ENCODE measurements around the gene EFNA3.

EFNA3 gene

DNA sequence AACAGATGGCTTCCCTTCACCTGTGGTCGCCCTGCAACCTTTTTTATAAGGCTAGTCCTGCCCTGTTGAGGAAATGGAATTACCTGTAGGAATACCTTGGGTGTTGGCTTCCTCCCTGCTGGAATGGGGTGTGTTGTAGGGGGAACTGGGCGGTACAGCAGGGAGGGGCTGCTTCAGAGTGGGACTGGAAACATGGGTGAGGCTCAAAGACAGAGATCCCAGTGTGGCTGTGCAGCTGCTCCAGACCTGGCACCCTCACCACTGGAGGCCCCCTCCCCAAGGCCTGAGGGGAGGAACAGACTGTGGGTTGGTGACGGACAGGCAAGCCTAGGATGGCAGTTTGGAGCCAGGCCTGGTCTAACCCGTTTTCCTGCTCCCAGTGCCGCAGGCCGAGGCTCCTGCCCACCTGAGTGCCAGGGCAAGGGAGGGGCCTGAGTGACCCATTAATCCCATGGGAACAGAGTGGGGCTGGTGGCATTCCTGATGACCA is 4.5 kb downstream of the EFNA3 start:
- DNase-seq (ENCODE audit: low read depth in 3 of 3): no peak

DNA sequence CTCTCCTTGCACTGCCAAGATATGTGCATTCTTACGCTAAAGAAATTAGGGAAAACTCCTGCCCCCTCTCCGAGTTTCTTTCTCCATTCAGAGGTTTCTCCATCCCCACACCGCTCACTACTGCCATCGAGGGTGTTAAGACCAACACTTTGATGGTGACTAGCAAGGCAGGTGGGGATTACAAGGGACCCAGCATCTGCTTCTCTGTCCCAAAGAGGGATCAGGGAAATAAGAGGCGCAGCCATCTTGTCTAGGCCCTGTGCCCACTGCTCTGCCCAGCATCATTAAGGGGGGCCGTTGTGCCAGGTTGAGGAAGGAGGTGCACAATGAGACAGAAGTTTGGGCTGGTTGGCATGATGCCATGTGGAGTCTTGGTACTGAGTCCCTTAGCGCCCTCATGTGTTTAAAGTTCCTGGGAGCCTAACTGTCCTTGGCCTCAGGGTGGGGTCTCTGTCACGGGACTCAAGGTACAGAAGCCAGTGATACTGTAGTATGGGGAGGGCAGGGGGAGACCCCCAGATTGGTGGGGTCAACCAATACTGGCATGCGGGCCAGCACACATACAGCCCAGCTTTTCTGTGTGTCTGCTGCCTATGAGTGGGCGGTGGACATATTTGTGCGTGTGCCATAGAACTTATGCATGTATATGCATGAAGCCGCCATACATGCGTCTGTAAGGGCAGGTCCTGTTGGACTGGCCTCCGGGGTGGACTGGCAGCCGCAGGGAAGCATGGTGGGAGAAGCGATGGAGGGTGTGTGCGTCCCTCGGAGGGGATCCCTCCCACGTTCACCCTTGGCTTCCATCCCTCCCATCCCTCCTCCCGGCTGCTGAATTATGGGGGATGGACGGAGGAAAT is 5.5 kb downstream of the EFNA3 start:
- DNase-seq (ENCODE audit: low read depth in 3 of 3): no peak

DNA sequence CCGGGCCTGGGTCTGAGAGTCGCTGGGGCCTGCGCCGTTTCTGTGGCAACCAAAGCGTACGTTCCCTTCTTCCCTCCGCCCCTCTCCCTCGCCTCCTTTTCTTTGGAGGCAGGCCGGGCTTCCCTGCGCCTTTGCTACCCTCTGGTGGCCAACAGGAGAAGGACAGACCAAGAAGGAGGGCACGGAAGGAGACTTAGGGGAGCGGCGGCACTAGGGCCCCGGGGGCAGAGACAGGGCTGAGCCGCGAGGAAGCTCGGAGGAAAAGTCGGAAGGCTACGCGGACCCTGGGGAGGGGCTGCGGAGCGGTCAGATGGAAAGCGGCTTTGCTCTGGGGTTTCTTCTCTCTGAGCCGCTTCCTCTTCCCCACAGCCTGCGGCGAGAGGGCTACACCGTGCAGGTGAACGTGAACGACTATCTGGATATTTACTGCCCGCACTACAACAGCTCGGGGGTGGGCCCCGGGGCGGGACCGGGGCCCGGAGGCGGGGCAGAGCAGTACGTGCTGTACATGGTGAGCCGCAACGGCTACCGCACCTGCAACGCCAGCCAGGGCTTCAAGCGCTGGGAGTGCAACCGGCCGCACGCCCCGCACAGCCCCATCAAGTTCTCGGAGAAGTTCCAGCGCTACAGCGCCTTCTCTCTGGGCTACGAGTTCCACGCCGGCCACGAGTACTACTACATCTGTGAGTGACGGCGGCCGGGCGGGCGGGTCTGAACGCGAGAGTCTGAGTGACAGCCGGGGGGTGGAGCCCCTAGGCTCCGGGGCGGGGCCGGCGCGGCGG is 6.3 kb downstream of the EFNA3 start:
- peak; percentile 82 to 89 (median 84) for DNase-seq (ENCODE audit: low read depth in 3 of 3)

DNA sequence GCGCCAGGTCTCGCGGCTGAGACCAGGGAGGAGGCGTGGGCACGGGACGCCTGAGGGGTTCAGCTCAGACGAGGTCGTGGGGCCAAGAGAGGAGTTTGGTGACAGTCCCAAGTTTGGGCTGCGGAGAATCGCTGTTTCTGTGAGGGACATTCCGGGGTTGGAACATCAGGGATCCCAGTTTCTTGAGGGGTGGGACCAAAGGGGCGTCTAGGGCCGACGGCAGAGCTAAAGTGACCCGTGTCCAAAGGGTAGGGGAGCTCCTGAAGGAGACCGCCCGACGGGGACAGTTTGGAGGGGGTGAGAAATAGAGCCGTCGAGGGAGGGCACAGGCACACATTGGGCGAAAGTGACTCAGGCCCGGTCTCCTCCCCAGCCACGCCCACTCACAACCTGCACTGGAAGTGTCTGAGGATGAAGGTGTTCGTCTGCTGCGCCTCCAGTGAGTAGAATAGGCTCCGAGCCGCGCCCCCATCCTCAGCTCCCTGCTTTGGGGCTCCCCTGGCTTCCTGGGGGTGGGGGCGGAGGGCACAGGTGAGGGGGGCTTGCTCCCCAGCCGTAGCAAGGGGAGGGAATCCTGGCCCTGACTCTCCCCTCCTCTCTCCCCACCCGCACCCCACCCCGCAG is 7.0 kb downstream of the EFNA3 start:
- peak; percentile 62 to 79 (median 77) for DNase-seq (ENCODE audit: low read depth in 3 of 3)

DNA sequence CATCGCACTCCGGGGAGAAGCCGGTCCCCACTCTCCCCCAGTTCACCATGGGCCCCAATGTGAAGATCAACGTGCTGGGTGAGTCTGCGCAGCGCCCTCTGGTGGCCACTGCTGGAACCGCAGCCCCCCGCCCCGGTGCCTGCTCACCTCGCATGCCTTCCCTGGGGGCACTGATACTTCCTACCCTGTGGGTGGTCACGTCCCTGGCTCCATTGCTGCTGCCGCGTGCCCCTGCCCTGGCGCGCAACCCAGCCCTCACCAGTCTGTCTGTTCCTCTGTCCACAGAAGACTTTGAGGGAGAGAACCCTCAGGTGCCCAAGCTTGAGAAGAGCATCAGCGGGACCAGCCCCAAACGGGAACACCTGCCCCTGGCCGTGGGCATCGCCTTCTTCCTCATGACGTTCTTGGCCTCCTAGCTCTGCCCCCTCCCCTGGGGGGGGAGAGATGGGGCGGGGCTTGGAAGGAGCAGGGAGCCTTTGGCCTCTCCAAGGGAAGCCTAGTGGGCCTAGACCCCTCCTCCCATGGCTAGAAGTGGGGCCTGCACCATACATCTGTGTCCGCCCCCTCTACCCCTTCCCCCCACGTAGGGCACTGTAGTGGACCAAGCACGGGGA is 7.6 kb downstream of the EFNA3 start:
- peak; percentile 62 to 73 (median 65) for DNase-seq (ENCODE audit: low read depth in 3 of 3)

DNA sequence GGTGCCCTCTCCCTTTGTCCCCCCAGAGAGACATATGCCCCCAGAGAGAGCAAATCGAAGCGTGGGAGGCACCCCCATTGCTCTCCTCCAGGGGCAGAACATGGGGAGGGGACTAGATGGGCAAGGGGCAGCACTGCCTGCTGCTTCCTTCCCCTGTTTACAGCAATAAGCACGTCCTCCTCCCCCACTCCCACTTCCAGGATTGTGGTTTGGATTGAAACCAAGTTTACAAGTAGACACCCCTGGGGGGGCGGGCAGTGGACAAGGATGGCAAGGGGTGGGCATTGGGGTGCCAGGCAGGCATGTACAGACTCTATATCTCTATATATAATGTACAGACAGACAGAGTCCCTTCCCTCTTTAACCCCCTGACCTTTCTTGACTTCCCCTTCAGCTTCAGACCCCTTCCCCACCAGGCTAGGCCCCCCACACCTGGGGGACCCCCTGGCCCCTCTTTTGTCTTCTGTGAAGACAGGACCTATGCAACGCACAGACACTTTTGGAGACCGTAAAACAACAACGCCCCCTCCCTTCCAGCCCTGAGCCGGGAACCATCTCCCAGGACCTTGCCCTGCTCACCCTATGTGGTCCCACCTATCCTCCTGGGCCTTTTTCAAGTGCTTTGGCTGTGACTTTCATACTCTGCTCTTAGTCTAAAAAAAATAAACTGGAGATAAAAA is 8.4 kb downstream of the EFNA3 start:
- DNase-seq (ENCODE audit: low read depth in 3 of 3): no peak

DNA sequence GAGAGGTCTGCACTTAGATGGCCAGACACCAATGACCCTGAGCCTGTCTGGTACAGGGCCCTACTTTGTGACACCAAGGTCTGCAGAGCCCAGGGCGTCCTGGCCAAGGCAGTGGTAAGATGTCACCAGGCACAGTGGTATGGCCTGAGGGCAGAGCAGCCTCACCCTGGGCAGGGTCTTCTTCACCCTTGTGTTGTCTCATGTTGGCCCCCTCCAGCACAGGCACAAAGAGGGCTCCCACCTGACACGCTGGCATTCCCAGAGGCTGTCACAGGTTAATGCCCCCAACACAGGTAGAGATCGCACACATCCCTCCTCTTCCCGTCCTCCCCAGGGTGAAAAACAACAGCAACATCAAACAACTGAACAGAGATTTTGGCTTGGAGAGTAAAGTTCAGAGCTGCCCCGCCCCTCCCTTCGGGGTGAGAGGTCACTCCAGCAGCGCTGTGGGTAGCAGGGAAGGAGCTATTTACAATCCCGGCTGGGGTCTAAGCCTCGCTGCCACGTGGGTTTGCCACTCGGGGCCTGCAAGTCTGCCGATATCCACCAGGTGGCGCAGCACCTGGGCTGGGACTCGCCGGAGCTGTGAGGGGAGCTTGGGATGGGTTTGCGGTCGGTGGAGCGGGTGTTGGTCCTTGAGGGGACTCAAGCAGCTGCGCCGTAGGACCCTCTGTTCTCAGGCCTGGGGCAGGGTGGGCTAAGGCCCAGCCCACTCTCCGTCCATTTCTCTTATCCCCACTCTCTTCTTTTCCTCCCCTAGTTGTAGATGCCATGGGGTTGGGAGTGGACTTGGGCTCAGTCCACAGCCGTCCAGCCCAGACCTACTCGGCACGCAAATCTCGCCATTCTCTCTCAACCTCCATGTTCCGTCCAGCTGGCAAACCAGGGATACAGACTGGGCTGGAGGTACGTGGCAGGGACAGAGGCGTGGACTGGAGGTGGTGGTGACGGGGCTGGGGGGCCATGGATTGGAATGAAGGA is 12.7 kb downstream of the EFNA3 start:
- peak; percentile 68 to 73 (median 70) for DNase-seq (ENCODE audit: low read depth in 3 of 3)

DNA sequence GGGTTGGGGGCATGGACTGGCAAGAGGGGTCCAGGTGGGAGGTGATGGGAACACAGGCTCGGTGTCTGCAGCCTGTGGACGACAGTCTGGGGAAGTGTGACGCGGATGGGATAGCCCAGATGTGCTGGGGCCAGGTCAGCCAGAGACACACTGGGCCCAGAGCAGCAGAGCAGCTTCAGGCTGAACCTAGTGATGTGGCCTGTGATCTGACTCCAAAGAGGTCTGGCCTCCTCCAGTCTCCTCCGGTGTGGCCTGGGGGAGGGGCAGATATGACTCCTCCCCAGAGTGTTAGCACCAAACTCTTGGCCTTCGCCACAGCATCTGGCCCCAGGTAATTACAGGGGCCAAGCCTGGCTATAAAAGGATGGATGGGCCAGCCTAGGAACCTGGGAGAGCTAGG is 13.5 kb downstream of the EFNA3 start:
- DNase-seq (ENCODE audit: low read depth in 3 of 3): no peak

DNA sequence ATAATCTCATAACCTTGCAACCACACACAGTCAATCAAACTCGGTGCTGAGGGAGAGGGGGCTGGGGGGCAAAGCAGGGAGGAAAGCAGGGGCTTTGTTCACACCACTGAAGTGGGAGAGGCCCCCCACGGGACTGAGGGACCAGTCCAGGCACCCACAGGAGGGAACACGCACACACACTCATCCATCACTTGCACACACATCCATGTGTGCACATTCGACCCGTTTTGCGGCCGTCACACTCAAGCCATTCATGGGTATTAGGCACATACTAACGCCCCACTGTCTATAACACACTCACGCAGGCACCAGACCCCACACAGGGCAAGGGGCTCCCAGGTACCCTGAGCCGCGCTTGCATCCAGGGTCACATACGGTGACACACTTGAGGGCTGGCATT is 14.0 kb downstream of the EFNA3 start:
- no peak for DNase-seq (ENCODE audit: low read depth in 3 of 3)

DNA sequence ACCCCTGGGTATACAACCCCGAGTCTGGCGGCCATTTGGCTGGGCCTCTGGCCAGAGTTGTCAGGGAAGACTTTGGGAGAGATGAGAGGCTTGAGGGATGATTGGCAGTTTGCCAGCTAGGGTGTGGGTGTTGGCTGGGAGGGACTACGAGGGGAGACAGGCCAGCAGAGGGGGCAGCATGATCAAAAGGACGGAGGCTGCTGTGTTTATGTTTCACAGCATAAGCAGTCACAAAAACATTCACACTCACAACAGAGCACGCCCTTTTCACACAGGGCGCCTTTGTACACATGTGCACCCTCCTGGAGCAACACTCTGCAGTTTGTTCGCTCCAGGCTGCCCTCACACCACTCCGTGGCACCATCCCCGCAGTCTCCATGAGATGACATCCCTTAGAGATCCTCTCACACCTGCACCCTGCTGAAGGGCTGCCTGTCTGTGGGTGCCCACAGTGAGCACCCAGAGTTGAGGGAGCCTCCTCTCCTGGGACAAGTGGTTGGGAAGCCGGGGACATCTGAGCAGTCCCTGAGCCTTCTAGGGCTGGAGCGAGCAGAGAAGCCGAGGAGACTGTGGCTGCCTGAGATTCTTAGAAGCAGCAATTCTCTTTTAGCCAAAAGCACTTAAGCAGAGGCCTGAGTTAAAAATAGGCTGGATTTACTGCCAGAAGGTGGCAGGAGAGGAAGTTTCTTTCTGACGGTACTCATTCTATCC is 15.4 kb downstream of the EFNA3 start:
- DNase-seq (ENCODE audit: low read depth in 3 of 3): no peak

DNA sequence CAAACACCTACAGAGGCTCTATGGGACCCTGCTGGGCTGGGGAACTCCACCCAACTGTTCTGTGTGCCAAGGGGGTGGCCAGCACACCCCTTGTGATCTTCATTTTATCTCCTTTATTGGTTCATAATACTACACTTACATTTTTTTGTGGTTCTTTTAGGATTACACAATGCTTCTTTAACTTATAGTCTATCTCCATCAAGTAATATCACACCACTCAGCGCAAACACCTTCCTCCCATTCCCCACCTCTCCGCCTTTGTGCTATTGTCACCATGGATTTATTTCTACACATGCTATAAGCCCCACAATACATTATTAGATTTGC is 15.9 kb downstream of the EFNA3 start:
- DNase-seq (ENCODE audit: low read depth in 3 of 3): no peak

DNA sequence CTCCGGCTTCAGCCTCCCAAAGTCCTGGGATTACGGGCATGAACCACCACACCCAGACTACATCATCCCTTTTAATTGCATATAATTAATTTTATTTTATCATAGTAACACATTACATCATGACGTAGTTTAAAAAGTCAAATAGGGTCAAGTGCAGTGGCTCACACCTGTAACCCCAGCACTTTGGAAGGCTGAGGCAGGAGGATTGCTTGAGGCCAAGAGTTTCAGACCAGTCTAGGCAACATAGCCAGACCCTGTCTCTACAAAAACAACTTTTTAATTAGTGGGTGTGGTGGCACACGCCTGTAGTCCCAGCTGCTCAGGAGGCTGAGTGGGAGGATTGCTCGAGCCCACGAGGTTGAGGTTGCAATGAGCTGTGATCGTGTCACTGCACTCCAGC is 20.7 kb downstream of the EFNA3 start:
- no peak for DNase-seq (ENCODE audit: low read depth in 3 of 3)

DNA sequence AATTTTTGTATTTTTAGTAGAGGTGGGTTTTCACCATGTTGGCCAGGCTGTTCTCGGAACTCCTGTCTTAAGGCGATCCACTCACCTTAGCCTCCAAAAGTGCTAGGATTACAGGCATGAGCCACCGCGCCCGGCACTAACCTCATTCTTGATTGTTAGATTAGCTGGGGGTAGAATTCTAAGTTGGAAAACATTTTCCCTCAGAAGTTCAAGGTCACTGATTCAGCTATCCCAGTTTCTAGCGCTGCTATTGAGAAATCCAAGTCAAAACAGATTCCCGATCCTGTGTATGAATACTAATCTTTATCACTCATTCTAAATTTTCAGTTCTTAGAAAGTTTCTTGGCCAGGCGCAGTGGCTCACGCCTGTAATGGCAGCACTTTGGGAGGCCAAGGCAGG is 24.7 kb downstream of the EFNA3 start:
- no peak for DNase-seq (ENCODE audit: low read depth in 3 of 3)

DNA sequence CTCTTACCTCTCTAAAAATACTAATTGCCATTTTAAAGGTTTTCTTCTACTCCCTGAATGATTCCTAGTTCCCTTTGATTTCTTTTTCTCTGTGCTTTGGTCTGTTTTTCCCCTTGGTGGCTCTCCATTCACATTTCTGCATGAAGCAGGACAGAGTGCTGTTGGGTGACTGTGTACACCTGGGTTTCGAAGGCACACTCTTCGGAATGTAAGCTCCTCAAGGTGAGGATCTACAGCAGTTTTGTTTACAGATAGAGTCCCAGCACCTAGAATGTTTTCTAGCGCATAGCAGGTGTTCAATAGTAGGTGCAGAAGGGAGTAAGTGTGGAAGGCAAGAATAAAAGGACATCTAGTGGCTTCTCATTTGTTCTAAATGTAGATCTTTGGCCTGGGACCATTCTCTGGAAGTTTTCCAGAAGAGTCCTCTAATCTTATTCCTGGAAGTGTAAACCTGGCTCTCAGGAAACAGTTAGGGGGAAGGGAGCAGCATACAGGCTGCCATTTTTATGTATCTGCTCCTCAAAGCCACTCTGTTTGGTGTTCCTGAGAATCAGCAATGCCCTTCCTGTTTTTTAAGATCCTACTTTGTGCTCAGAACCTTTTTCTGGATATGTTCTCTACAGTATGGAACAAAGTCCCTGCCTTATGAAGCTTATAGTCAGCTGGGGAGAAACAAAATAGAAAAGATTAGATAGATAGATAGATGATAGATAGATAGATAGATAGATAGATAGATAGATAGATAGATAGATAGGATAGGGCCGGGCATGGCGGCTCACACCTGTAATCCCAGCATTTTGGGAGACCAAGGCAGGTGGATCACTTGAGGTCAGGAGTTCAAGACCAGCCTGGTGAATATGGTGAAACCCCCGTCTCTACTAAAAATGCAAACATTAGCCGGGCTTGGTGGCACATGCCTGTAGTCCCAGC is 26.2 kb downstream of the EFNA3 start:
- no peak for DNase-seq (ENCODE audit: low read depth in 3 of 3)

DNA sequence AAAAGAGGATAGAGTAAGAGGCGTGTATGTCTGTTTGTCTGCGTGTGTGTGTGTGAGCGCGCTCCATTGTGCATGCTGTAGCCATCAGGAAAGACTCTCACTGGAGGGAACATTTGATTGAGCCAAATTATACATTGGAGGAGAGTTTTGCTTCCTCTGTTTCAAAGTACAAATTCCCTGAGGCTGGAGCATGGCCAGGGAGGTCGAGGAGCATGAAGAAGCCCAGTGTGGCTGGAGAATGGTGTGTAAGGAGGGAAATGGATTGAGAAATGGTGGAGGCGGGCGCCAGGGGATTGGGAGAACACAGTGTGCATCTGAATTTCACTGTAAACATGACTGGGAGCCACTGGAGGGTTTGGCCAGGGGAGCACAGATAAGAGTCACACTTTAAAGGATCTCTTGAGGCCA is 27.0 kb downstream of the EFNA3 start:
- no peak for DNase-seq (ENCODE audit: low read depth in 3 of 3)

DNA sequence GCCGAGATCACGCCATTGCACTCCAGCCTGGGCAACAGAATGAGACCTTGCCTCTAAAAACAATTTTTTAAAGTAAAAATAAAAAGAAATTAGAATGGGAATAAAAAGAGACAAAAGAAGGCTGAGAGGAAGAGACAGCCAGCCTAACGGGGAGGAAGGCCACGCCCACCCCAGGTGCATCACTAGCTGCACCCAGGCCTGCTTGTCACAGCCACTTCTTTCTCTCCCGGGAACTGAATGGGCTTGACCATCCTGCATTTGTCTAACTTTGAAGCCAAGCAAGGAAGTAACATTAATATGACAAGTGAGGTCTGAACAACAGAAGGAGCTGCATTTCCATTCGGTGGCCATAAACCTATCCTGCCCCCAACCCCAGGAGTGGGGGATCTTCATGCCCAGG is 28.2 kb downstream of the EFNA3 start:
- DNase-seq (ENCODE audit: low read depth in 3 of 3): no peak

DNA sequence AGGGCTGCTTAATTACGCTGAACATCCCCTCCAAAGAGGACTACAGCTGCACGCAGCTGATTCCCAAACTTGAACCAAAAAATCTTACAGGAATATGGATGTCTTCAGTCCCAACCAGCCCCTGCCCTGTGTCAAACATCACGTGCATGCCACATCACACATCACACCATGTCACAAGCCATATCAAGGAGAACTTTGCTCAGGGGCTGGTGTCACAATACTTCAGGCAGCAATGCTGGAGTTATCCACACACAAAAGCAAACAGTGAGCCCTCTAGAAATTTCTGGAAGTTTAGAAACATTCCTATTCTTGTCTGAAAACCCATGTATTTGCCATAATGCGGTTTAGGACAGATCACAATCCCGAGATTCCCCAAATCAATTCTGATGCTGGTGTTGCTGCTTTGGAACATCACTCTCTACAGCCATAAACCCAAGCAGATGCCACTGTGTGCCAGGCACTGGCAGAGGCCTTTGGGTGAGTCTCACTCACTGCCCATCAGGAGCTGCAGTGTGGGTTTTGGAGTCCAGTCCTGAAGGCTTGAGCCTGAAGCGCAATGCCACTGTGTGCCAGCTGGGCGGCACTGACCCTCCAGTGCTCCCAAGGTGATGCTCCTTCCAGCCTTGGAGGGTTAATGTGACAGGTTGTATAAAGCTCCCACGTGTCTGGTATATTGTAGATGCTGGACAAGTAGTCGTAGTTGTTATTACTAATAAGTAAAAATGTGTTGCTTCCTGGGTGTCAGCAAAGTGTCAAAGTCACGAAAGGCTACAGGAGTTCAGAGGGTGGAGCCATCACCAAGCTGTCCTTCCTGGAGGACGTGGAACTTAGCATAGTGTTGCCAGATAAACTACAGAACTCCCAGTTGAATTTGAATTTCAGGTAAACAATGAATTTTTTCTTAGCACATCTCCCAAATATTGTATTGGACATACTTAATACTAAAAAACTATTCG is 28.9 kb downstream of the EFNA3 start:
- no peak for DNase-seq (ENCODE audit: low read depth in 3 of 3)

All from stimulated activated CD4-positive, alpha-beta T cell treated with anti-CD3 and anti-CD28 coated beads, TNF-alpha, amount 100 ng/mL, for 4 hours (primary cell).